Thymus (tissue), 11 donors: Measurements from ENCODE around the gene UFC1. TPM values are rescaled to one million over a fixed set of nuclear protein-coding genes. Genes with fewer than 3 reads are reported as not detected.

Experiments used
- DNase-seq, 9 donors: peaks; one replicate each; pipeline ENCODE4 v3.0.0-alpha.2; 2013; ENCODE audit warnings: low spot score in 9 of 9, low read depth in 6 of 9, missing footprints in 1 of 9
- H3K27ac ChIP-seq, 2 donors: one replicate each; pipeline ENCODE4 v1.5.1; 2013; ENCODE audit warnings: control low read depth in 1 of 2, low read depth in 1 of 2, low read length in 1 of 2, mild to moderate bottlenecking in 1 of 2, moderate library complexity in 1 of 2
- H3K27me3 ChIP-seq, 2 donors: one replicate each; pipeline ENCODE4 v1.5.1; 2013; ENCODE audit warnings: low read length in 1 of 2; ENCODE audit not compliant: control insufficient read depth in 2 of 2, insufficient read depth in 1 of 2
- H3K36me3 ChIP-seq, 2 donors: one replicate each; pipeline ENCODE4 v1.5.1; 2013; ENCODE audit warnings: low read length in 1 of 2, mild to moderate bottlenecking in 1 of 2, moderate library complexity in 1 of 2; ENCODE audit not compliant: control insufficient read depth in 2 of 2, insufficient read depth in 2 of 2
- H3K4me1 ChIP-seq, 2 donors: one replicate each; pipeline ENCODE4 v1.5.1; 2013; ENCODE audit warnings: low read length in 2 of 2; ENCODE audit not compliant: control insufficient read depth in 2 of 2, insufficient read depth in 2 of 2
- H3K4me3 ChIP-seq, 2 donors: one replicate each; pipeline ENCODE4 v1.5.1; 2013; ENCODE audit warnings: low read length in 2 of 2, control low read depth in 1 of 2, mild to moderate bottlenecking in 1 of 2
- H3K9me3 ChIP-seq, 2 donors: one replicate each; pipeline ENCODE4 v1.5.1; 2013; ENCODE audit warnings: low read length in 1 of 2, mild to moderate bottlenecking in 1 of 2; ENCODE audit not compliant: control insufficient read depth in 2 of 2, insufficient read depth in 1 of 2
- WGBS: extraction: QIAGEN DNeasy Blood & Tissue Kit; methylation state at CpG from one replicate; pipeline ENCODE4 v1.1.7; 2013; 5-methylcytosine and 5-hydroxymethylcytosine counted together
- polyA plus RNA-seq: library from polyadenylated mRNA; stranded (reverse); fragments of 200-250 nt; gene quantifications from one replicate; pipeline ENCODE4 v1.2.3, GENCODE V29; 2013
- total RNA-seq: library from RNA; stranded (reverse); fragments of 120-200 nt; gene quantifications from one replicate; pipeline ENCODE4 v1.2.4, GENCODE V29; 2013
- donor health status: healthy.

The UFC1 gene
- total and polyA plus RNA-seq, 2 donors: 93.5 to 118 TPM

DNA sequence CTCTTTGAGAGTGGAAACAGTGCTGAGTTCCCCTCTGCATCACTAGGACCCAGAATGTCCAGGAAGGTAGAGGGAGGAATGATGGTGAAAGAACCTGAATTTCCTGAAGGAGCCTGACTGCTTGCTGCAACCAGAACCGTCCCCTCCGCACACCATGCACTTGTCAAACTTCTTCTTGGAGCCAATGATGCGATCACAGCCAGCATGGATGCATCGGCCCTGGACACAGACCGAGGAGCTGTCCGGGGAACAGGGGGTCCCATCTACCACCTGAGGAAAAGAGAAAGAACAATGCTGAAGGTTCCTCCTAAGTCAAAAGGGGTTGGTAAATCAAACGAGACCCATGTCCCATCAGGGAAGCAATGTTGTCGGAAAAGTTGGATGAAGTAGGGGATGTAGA, 38.2 kb downstream of the UFC1 start:
- WGBS: 85% methylated on average over 8 of the region's 8 CpGs
- peaks cover 0 to 2% of the 10 kb centered on the region in 2 donors for H3K27me3 ChIP-seq
- no peak overlapping the region for H3K4me3 ChIP-seq
- peaks cover 0 to 1% of the 10 kb centered on the region in 2 donors for H3K9me3 ChIP-seq
- DNase-seq: no peak
- H3K4me1 ChIP-seq: peaks cover 0 to 21% of the 10 kb centered on the region in 2 donors
- no peak overlapping the region for H3K27ac ChIP-seq
- H3K36me3 ChIP-seq: no peaks in the 10 kb centered on the region

DNA sequence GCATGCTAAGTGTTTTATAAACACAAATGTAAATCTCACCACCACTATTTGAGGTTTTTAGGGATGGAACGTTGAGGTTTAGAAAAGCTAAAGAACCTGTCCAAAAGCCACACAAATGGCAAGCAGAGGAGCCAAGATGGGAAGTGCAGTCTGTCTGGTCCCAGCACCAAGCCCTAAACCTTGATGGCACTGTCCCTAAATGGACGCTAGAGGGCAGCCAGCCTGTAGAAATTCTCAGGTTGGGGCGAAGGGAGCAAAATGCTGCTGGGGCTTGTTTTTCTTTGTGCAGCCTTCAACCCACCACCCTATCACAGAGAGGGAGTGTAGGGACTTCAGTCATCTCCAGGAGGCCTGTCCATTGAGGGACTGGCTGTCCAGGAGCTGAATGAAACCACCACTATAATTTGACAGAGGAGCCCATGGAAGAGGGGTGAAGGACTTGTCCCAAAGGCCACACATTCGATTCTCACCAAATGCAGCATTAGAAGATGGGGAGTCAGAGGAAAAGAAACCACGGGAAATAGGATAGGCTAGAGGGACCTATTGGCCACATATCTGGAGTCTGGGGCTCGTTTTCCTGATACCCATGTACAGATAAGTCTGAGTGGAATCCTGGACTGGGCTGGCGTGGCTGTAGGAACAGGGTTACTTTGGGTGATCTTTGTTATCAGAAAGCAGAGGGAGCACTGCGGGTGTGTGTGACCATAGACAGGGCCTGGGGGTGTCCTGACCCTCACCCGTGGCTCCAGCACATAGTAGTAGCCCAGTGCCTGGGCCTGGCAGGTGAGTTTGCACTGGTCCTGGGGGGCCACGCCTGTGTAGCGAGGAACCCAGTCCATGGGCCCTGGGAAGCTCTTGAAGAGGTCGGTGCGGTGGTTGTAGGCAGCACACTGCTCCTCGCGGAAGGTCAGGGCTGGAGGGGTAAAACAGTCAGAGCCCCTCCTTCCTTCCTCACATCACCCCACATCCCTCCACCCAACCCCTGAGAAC, 39.0 kb downstream of the UFC1 start:
- peaks cover 0 to 1% of the 10 kb centered on the region in 2 donors for H3K9me3 ChIP-seq
- no peak overlapping the region for H3K27ac ChIP-seq
- H3K36me3 ChIP-seq: no peaks in the 10 kb centered on the region
- peaks cover 0 to 2% of the 10 kb centered on the region in 2 donors for H3K27me3 ChIP-seq
- peak in 7 of 9 donors; percentile 56 to 87 (median 60) for DNase-seq
- 71% methylated on average over 15 of the region's 15 CpGs for WGBS
- no peak overlapping the region for H3K4me3 ChIP-seq
- peaks cover 0 to 15% of the 10 kb centered on the region in 2 donors for H3K4me1 ChIP-seq

DNA sequence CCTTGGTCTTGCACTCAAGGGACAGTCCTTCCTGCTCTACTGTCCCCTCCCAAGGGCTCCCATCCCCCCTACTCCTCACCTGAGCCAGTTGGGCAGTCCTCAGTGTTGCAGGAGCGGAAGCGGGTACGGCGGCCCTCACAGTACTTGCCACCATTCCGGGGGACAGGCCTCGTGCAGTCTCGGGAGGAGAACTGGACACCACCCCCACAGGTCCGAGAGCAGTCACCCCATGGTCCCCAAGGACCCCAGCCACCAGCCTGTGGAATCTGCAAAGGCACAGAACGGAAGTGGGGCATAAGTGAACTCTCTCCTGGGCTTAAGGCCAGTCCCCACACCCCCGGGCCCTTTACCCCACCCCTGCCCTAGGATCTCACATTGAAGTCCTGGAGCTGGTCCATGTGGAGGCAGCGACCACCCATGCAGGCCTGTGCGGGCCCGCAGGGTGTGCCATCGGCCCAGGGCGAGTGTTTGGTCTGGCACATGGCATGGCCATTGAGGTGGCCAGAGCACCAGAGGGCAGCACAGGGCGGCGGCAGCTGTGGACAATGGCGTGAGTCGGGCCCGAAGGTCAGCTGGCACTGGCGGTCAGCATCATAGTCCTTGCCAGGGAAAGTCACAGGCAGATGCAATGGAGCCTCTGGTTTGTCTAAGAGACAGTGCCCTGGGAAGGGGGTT, 39.9 kb downstream of the UFC1 start:
- peaks cover 0 to 11% of the 10 kb centered on the region in 2 donors for H3K4me1 ChIP-seq
- DNase-seq: no peak

DNA sequence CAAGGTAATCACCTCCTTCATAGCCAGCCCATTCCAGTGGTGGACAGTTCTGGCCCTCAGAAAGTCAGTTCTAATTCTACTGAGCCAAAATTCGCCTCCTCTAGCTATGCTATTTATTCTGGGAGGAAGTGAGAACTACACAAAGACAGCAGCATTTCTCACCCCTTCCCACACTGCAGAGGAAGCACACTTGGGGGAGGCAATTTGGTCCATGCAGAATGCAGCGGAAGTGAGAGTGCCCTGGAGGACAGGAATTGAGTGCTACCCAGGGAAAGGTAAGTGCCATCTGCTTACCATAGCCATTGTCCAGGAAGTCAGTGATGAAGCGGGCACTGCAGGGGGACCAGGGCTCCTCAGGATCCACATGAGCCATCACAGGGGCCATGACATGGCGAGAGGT, 41.4 kb downstream of the UFC1 start:
- Histone ChIP-seq H3K27me3 (peaks cover 0 to 4% of the 10 kb centered on the region in 2 donors), H3K4me3 (no peak overlapping the region), H3K4me1 (peaks cover 0 to 19% of the 10 kb centered on the region in 2 donors), H3K9me3 (peaks cover 0 to 1% of the 10 kb centered on the region in 2 donors), H3K27ac (peak overlapping the region in 1 of 2 donors; percentile 9), H3K36me3 (no peaks in the 10 kb centered on the region)
- DNase-seq: no peak
- 89% methylated on average over 4 of the region's 4 CpGs for WGBS

More for the DNA sequence above, 39.9 kb downstream of the UFC1 start:
- Histone ChIP-seq H3K27me3 (peaks cover 0 to 4% of the 10 kb centered on the region in 2 donors), H3K9me3 (peaks cover 0 to 1% of the 10 kb centered on the region in 2 donors), H3K27ac (no peak overlapping the region), H3K36me3 (no peaks in the 10 kb centered on the region), H3K4me3 (no peak overlapping the region)
- WGBS: 92% methylated on average over 21 of the region's 21 CpGs

DNA sequence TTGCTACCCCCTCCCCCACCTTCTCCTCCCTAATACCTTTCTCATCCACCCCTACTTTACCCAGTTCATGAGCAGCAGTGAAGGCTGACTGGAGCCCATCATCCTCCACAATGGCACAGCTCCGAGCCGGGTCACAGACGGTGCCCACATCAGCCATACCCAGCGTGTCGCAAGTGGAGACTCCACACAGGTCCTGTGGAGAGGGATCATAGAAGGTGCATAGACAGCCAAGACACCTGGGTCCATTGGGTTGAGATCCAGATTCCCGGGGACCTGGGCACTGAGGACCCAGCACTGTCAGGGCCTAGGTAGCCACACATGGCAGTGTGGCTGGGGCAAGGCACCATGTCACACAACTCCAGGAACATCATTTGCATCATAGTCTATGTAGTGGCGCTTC, 42.3 kb downstream of the UFC1 start:
- Histone ChIP-seq H3K9me3 (peaks cover 0 to 1% of the 10 kb centered on the region in 2 donors), H3K4me1 (peaks cover 0 to 29% of the 10 kb centered on the region in 2 donors), H3K4me3 (no peak overlapping the region), H3K36me3 (no peaks in the 10 kb centered on the region), H3K27ac (no peak overlapping the region), H3K27me3 (peaks cover 0 to 4% of the 10 kb centered on the region in 2 donors)
- no peak for DNase-seq
- WGBS: 99% methylated on average over 7 of the region's 7 CpGs

- 93% methylated on average over 27 of the region's 27 CpGs for WGBS
- no peak overlapping the region for H3K27ac ChIP-seq
- peaks cover 0 to 2% of the 10 kb centered on the region in 2 donors for H3K27me3 ChIP-seq
- H3K9me3 ChIP-seq: peaks cover 1 to 5% of the 10 kb centered on the region in 2 donors
- peaks cover 4 to 35% of the 10 kb centered on the region in 2 donors for H3K4me1 ChIP-seq
- no peak overlapping the region for H3K4me3 ChIP-seq
- DNase-seq: no peak
- H3K36me3 ChIP-seq: no peaks in the 10 kb centered on the region
These were observed 43.0 kb downstream of the UFC1 start for GRCh38 chr1:161196521-161197451.

DNA sequence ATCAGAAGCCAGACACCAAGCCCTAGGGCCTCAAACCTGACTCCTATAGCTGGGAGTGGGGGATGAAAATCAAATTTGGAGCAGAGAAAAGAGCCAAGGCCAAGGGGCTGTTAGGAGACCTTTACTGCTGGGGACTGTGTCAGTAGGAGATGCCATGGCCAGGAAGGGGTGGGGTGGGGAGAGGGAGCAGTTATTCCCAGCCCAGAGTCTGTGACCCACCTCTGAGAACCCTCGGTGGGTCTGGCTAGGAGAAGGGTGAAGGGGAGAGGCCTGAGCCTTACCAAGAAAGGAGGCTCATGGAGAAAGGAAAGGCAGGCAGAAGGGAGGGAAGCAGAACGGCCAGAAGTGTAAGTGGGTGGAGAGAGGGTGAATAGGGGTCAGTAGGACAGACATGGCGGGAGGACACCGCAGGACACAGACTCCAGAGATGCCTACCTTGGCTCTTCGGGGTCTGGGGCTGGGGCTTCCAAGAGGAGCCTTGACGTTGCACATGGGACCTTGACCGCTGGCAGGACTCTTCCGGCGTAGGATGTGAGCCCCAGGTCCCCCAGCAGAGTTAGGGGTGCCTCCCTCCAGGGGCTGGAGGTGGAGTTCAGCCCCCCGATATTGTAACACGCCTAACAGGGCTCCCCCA, 43.9 kb downstream of the UFC1 start:
- peaks cover 6 to 35% of the 10 kb centered on the region in 2 donors for H3K4me1 ChIP-seq
- H3K9me3 ChIP-seq: peaks cover 1 to 7% of the 10 kb centered on the region in 2 donors
- peaks cover 0 to 2% of the 10 kb centered on the region in 2 donors for H3K27me3 ChIP-seq
- H3K36me3 ChIP-seq: no peaks in the 10 kb centered on the region
- H3K4me3 ChIP-seq: no peak overlapping the region
- DNase-seq: no peak
- 93% methylated on average over 11 of the region's 11 CpGs for WGBS
- no peak overlapping the region for H3K27ac ChIP-seq

GRCh38 chr1:161198194-161198896, 44.6 kb downstream of the UFC1 start:
- peaks cover 12 to 39% of the 10 kb centered on the region in 2 donors for H3K4me1 ChIP-seq
- H3K4me3 ChIP-seq: no peak overlapping the region
- DNase-seq: no peak
- WGBS: 83% methylated on average over 20 of the region's 20 CpGs
- peaks cover 0 to 2% of the 10 kb centered on the region in 2 donors for H3K27me3 ChIP-seq
- H3K9me3 ChIP-seq: peaks cover 1 to 7% of the 10 kb centered on the region in 2 donors
- H3K27ac ChIP-seq: peak overlapping the region in 1 of 2 donors; percentile 28
- H3K36me3 ChIP-seq: no peaks in the 10 kb centered on the region
